NK-92 treated with Interleukin-12 subunit alpha and Interleukin-12 subunit beta, amount 100 ng/mL, for 24 hours (cell line): Measurements from ENCODE around the gene KRTAP10-3.

Source experiments
- DNase-seq: peaks from one replicate; lab custom pipeline; 2025; lab: John Stamatoyannopoulos, UW

KRTAP10-3 gene

GRCh38 chr21:44547656-44548331 is 10.8 kb downstream of the KRTAP10-3 start:
- DNase-seq, result no peak

GRCh38 chr21:44544566-44544965 is 14.0 kb downstream of the KRTAP10-3 start:
- DNase-seq, result no peak

DNA sequence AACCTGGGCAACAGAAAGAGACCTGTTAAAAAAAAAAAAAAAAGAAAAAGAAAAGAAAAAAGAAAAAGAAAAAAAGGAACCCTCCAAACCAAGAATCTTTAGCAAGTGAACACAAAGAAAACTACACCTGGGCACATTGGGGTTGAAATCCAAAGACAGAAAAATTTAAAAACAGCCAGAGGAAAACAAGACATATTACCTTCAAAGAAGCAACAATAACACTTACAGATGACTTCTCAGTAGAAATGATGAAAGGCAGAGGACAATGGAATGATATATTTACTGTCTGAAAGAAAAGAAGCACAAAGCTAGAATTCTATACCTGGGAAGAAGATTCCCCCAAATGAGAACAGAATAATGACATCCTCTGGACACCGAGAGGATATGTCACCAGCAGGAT is 15.9 kb downstream of the KRTAP10-3 start:
- no peak for DNase-seq

DNA sequence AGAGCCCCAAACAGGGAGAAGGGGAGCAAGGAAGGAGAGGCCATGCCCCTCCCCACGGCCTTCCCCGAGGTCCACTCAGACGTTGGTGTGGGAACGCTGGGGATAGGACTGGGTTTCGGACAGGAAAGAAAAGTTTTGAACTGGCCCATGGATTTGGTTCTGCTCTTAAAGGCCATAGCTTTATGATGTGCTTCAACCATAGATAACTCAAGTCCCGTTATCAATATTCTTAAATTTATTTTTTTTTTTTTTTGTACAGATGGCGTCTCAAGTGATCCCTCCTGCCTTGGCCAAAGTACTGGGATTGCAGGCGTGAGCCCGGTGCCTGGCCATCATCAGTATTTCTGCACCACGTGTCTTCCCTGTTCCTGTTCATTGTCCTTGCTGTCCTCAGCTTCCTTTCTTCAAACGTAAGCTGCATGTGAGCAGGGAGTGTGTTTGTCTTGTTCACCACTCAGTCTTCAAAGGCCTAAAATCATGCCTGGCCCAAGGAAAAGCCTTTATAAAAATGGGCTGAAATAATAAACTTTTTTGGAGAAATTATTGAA is 17.8 kb downstream of the KRTAP10-3 start:
- no peak for DNase-seq

- DNase-seq, result no peak
These were observed 18.5 kb downstream of the KRTAP10-3 start, which contains the start of gene KRTAP10-1 for GRCh38 chr21:44539991-44540666. Gene KRTAP10-1 (minus strand): TSS chr21:44540195. CDS start chr21:44540150, 45 bp downstream.

GRCh38 chr21:44539046-44539445 is 19.5 kb downstream of the KRTAP10-3 start:
- no peak for DNase-seq

GRCh38 chr21:44537930-44538911 is 20.4 kb downstream of the KRTAP10-3 start:
- no peak for DNase-seq

DNA sequence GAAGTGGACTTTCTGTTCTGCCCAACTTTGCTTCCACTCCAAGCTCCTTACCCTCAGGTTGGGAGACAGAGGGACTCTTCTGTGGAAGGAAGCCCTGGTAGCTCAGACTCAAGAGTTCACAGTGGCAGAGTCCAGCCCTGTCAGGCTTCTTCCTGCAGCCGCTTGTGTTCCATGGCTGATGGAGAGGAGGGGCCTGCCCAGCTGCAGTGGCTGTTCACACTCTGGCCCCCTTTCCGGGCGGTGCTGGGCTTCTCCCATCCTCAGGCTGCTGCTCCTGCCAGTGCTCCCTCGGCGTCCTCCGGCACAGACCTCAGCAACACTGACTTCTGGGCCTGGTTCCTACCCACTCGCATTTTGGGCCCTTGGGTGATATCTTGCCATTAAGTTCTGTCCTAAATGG is 22.6 kb downstream of the KRTAP10-3 start:
- DNase-seq, result no peak

DNA sequence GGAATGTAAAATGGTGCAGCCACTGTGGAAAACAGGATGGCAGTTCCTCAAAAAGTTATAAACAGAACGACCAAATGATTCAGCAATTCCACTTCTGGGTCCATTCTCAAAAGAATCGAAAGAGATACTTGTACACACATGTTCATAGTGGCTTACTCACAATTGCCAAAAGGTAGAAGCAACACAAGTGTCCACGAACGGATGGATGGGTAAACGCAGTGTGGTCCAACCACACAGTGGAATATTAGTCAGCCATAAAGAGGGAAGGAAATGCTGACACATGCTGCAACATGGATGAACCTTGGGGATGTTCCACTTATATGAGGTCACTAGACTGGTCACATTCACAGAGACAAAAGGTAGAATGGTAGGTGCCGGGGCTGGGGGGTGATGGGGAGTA is 23.9 kb downstream of the KRTAP10-3 start:
- no peak for DNase-seq

DNA sequence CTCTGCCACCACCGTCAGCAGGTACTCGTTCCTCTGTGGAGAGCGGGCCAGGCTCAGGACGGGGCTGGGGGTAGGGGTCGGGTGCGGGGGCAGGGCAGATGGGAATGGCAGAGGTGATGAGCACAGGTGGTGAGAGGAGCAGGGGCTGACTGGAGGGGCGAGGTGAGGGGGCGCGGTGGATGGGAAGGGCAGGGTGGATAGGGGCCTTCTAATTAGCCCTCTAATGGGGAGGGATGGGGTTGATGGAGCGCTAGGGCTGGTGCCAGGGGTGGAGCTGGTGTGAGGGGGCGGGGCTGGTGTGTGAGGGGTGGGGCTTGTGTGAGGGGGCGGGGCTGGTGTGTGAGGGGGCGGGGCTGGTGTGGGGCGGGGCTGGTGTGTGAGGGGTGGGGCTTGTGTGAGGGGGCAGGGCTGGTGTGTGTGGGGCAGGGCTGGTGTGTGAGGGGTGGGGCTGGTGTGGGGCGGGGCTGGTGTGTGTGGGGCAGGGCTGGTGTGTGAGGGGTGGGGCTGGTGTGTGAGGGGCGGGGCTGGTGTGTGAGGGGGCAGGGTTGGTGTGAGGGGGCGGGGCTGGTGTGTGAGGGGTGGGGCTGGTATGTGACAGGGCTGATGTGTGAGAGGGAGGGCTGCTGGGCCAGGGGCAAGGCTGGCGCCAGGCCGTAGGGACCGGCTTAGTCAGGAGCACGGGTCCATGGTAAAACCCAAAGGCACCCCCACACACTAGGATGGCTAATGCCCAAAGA is 24.5 kb downstream of the KRTAP10-3 start:
- DNase-seq, result no peak

GRCh38 chr21:44533121-44533890 is 25.3 kb downstream of the KRTAP10-3 start:
- no peak for DNase-seq

- no peak for DNase-seq
These were observed 25.9 kb downstream of the KRTAP10-3 start for GRCh38 chr21:44532712-44533111.

DNA sequence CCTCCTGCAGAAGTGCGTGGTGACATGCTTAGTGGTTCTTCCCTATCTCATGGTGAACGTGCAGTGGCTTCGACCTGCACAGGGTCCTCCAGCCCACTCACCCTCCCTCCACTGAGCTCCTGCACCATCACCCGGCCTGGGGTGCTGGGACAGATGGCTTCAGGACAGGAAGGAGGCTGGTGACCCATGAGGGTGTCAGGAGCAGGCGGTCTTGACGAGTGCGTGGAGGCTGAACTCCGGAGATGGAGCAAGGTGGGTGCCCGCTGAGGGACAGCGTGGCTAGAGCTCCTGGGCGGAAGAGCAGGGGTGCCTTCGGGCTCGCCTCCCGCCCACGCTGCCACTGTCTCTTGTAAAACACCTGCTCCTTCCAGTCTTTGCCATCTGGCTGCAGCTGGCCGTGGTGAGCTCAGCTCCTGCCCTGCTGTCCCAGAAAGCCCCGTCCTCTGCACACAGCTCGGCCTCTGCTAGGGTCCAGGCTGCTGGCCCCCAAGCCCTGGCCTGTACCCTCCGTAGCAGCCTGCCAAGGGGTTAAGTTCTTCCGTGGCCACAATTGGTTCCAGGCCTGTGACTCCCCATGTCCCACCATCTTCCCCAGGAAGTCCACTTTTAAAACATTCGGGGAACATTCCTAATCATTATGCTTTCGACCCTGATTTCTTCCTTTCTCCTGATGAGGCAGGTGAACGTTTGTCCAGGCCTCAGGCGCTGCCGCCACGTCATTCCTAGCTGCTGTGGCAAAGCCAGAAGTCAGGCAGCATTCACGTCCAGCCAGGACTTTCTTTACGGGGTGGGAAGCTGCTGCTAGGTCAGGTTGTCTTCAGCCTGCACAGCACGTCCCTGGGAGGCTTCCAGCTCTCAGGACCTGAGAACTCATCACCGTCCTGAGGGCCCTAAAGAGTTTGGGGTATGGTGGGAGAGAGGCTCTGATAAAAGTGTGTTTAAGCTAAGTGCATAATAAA is 26.7 kb downstream of the KRTAP10-3 start:
- DNase-seq, result no peak

DNA sequence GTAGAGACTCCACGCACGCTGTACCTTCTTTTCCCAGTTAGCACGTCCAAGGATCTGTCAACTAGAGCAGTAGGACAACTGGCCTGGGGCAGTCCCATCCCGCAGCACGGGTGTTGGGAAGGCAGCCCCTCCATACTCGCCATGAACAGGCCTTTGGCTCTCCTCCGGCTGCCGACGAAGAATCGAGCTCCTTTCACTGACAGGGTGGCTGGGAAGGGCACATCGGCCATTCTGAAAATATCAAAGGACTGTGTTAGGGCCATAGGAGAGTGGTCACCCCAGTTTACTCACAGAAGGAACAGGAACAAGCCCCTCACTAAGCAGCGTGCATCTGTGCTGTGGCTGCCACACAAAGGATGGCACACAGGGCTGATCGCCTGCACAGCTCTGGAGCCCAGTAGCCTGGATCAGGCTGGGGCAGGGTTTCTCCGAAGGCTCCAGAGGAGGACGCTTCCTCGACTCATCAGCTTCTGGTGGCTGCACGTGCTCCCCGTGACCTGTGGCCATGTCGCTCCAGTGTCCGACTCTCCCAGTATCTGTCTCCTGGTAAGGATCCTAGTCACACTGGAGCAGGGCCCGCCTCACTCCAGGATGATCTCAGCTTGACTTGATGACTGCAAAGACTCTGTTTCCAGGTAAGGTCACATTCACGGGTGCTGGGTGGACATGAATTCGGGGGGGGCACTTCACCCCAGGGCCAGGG is 27.5 kb downstream of the KRTAP10-3 start:
- no peak for DNase-seq

- DNase-seq, result no peak
These were observed 28.2 kb downstream of the KRTAP10-3 start for GRCh38 chr21:44530221-44530902.

- DNase-seq, result no peak
These were observed 29.0 kb downstream of the KRTAP10-3 start for GRCh38 chr21:44529503-44530125.

DNA sequence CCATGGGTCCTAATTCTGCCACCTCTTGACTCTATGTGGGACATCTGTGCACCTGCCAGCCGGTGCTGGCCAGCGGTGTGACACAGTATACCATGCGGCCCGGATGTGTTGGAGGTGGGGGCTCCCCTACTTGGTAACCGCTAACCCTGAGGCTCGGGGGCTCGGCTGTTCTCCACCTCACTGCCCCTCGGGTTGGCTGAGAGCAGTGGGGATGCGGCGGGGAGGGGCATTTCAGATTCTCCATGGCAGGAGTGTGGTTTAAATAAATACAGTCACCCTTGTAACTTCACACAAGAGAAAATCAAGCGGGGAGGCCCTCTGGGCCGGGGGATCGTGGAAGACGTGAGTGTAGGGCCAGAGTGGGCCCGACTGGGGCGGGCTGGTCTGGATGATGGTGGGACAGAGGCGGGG is 29.6 kb downstream of the KRTAP10-3 start:
- no peak for DNase-seq

DNA sequence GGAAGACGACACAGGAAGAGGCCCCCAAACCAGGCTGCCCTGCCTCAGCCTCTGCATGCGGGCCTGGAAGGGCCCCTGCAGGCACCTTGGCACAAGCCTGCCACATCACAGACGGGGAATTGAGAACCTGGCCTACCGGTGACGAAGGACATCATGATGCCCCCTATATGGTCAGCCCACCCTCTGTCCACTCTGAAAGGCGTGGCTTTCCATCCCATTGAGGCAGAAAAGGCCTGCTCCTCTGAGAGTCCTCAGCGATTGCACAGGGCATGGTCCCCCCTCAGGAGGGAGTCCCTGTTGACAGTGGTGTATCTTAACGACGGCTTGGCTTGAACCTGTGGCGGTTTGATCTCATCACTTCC is 30.0 kb downstream of the KRTAP10-3 start:
- no peak for DNase-seq
